ENCODE results near the gene UBAP2. TPM values are rescaled to one million over a fixed set of nuclear protein-coding genes. Genes with fewer than 3 reads are reported as not detected.

The UBAP2 gene
- total and polyA plus RNA-seq, 2 of the 4 experiments (the other 2 are of a cell fraction): 12.9 to 25.5 TPM

- no peak overlapping the region for H4K8ac ChIP-seq (ENCODE audit: low read depth in 2 of 2, low read length in 2 of 2)
- peak; percentile 65 for ATAC-seq (ENCODE audit: low read depth)
Observed at GRCh38 chr9:33884856-33885701, 163.6 kb downstream of the UBAP2 start.

More at GRCh38 chr9:33884856-33885701, 163.6 kb downstream of the UBAP2 start:
- Histone ChIP-seq H3K4me1 (ENCODE audit: control insufficient read depth, insufficient read depth, low read length) (peaks cover 10% of the 10 kb centered on the region), H3K9me3 (ENCODE audit: control insufficient read depth, insufficient read depth, low read length) (no peaks in the 10 kb centered on the region), H3K14ac (replicated peaks; ENCODE audit: low read depth, low read length) (no peak overlapping the region), H3K4me3 (ENCODE audit: insufficient read depth, low read depth, low read length) (no peak overlapping the region), H2BK120ac (ENCODE audit: low read depth, low read length) (no peak overlapping the region), H3K18ac (ENCODE audit: low read depth, low read length) (no peak overlapping the region), H3K4ac (ENCODE audit: low read depth, low read length) (no peak overlapping the region), H3K56ac (ENCODE audit: extremely low read depth, insufficient read depth, low read length) (no peak overlapping the region), H2AFZ (replicated peaks; ENCODE audit: low read length, poor library complexity) (no peak overlapping the region), H3K27ac (ENCODE audit: insufficient read depth, low read length) (no peak overlapping the region), H4K20me1 (ENCODE audit: insufficient read depth, low read length) (peaks cover 78% of the 10 kb centered on the region), H3K4me2 (ENCODE audit: low read depth, low read length) (no peak overlapping the region; the same call in 1 of the 2 replicates), H4K5ac (ENCODE audit: low read depth, low read length) (no peak overlapping the region), H2AK9ac (replicated peaks; ENCODE audit: low read depth, low read length, poor library complexity) (no peak overlapping the region), H3K79me1 (ENCODE audit: low read depth in 1 of 2, low read length in 2 of 2) (peaks cover 15 to 69% of the 10 kb centered on the region in 2 experiments; a peak in 3 of 4 replicates), H3K27me3 (ENCODE audit: control insufficient read depth, insufficient read depth, low read length) (no peaks in the 10 kb centered on the region), H3K9me1 (ENCODE audit: insufficient read depth, low read length) (peaks cover 6% of the 10 kb centered on the region; the same call in 1 of the 2 replicates), H2AK5ac (ENCODE audit: low read depth, low read length) (no peak overlapping the region), H2BK15ac (ENCODE audit: low read depth, low read length) (no peak overlapping the region), H3K23ac (ENCODE audit: low read depth, low read length) (no peak overlapping the region), H2BK5ac (ENCODE audit: low read depth, low read length, poor library complexity, severe bottlenecking) (no peak overlapping the region), H2BK20ac (ENCODE audit: low read depth, low read length) (no peak overlapping the region), H3K36me3 (ENCODE audit: control insufficient read depth, insufficient read depth, low read length) (peaks cover 3% of the 10 kb centered on the region), H4K91ac (ENCODE audit: insufficient read depth, low read depth, low read length) (no peak overlapping the region), H3K9ac (ENCODE audit: low read depth, low read length) (no peak overlapping the region)
- peak; percentile 54 for DNase-seq
- TF ChIP-seq RFX5 (IDR thresholded peaks at IDR 0.05; ENCODE audit: low read depth, low read length) (no peak), CTCF (conservative IDR thresholded peaks at IDR 0.05; ENCODE audit: low read depth, low read length) (no peak), MAZ (IDR thresholded peaks at IDR 0.05; ENCODE audit: borderline replicate concordance, low read depth, low read length) (no peak), FOS (IDR thresholded peaks at IDR 0.05; ENCODE audit: low read depth, low read length) (no peak), MAFK (IDR thresholded peaks at IDR 0.05; ENCODE audit: low read depth, low read length) (no peak), SMC3 (IDR thresholded peaks at IDR 0.05; ENCODE audit: low read depth, low read length) (no peak), CHD1 (IDR thresholded peaks at IDR 0.05; ENCODE audit: low read depth, low read length) (no peak), NFE2L2 (IDR thresholded peaks at IDR 0.05; ENCODE audit: low read depth, low read length) (no peak), BHLHE40 (IDR thresholded peaks at IDR 0.05; ENCODE audit: low read depth, low read length) (no peak), USF2 (IDR thresholded peaks at IDR 0.05; ENCODE audit: low read depth, low read length) (no peak), POLR2A (IDR thresholded peaks at IDR 0.05; ENCODE audit: low read depth, low read length) (no peak), CEBPB (IDR thresholded peaks at IDR 0.05; ENCODE audit: low read depth, low read length) (no peak), RCOR1 (IDR thresholded peaks at IDR 0.05; ENCODE audit: insufficient replicate concordance, low read length) (no peak)
- intact Hi-C loops (cut with micrococcal nuclease): no loop called here
- in situ Hi-C loops (cut with MboI; ENCODE audit: low sequenced_read_pairs): no loop called here
- no TSS peak for BruUV-seq (replicated peaks)
- ChIA-PET POLR2A (ENCODE audit: unreplicated experiment) (no interaction called here), CTCF (no interaction called here)
- WGBS, 2 experiments (ENCODE audit: extremely low coverage in 2 of 2, insufficient read length in 1 of 2): no CpG with 5 or more reads among the region's 5 CpGs
- dilution Hi-C loops (cut with HindIII; ENCODE audit: low sequenced_read_pairs, unreplicated experiment): no loop called here
